OCI-LY7 (cell line): Measurements from ENCODE around the gene DISC1. TPM values are rescaled to one million over a fixed set of nuclear protein-coding genes. Genes with fewer than 3 reads are reported as not detected.

Experiments
- BruUV-seq: library from RNA; stranded (reverse); fragments of 400-500 nt; replicated peaks from 2 replicates; lab custom pipeline; 2021; lab: Mats Ljungman, UMichigan
- CTCF ChIA-PET: fragments of 300-600 bp; sonication (Branson Sonifier 250); formaldehyde crosslinking; loops from one replicate; lab custom pipeline; 2022; ENCODE audit warnings: antibody characterized with exemption; ENCODE audit not compliant: unreplicated experiment; lab: Charles Lee
- POLR2A ChIA-PET: fragments of 300-600 bp; sonication (Branson Sonifier 250); formaldehyde crosslinking; loops from one replicate; lab custom pipeline; 2022; ENCODE audit warnings: antibody characterized with exemption; lab: Charles Lee
- DNase-seq: peaks from one replicate; pipeline ENCODE4 v3.0.0-alpha.2; 2015; ENCODE audit warnings: low spot score
- H2AFZ ChIP-seq: fragments of 200-600 bp; sonication (generic), shearing (Covaris generic); 2 replicates; pipeline ENCODE4 v1.6.1; 2014; ENCODE audit warnings: mild to moderate bottlenecking, antibody characterized with exemption, low read length, moderate library complexity
- H3K27ac ChIP-seq: fragments of 200-600 bp; sonication (generic); 2 replicates; pipeline ENCODE4 v1.5.1; 2014; ENCODE audit warnings: mixed run types, low read depth, mild to moderate bottlenecking, moderate library complexity, low read length, inconsistent platforms; ENCODE audit not compliant: poor library complexity, severe bottlenecking
- H3K36me3 ChIP-seq: fragments of 200-600 bp; sonication (generic); 2 replicates; pipeline ENCODE4 v1.6.1; 2014; ENCODE audit warnings: mild to moderate bottlenecking, antibody characterized with exemption, low read length, moderate library complexity, mixed read lengths; ENCODE audit not compliant: insufficient read depth
- H3K4me1 ChIP-seq: fragments of 200-600 bp; sonication (generic); 2 replicates; pipeline ENCODE4 v1.5.1; 2014; ENCODE audit warnings: mild to moderate bottlenecking, low read length; ENCODE audit not compliant: insufficient read depth, poor library complexity, severe bottlenecking
- H3K4me2 ChIP-seq: fragments of 200-600 bp; sonication (generic); 2 replicates; pipeline ENCODE4 v1.6.1; 2014; ENCODE audit warnings: mild to moderate bottlenecking, low read length
- H3K4me3 ChIP-seq: fragments of 200-600 bp; sonication (generic); 2 replicates; pipeline ENCODE4 v1.5.1; 2014; ENCODE audit warnings: mild to moderate bottlenecking, low read depth, low read length; ENCODE audit not compliant: poor library complexity, severe bottlenecking
- H3K79me2 ChIP-seq: fragments of 200-600 bp; sonication (generic); 2 replicates; pipeline ENCODE4 v1.6.1; 2016; ENCODE audit warnings: low read depth, mild to moderate bottlenecking, low read length, moderate library complexity, mixed read lengths; ENCODE audit not compliant: insufficient read depth
- H3K9me2 ChIP-seq: fragments of 200-600 bp; sonication (generic); 2 replicates; pipeline ENCODE4 v1.6.1; 2016; ENCODE audit warnings: mild to moderate bottlenecking, low read length, mixed read lengths; ENCODE audit not compliant: insufficient read depth
- H3K9me3 ChIP-seq: fragments of 200-600 bp; sonication (generic); 2 replicates; pipeline ENCODE4 v1.6.1; 2014; ENCODE audit warnings: mild to moderate bottlenecking, mixed run types, low read length, mixed read lengths
- H4K20me1 ChIP-seq: fragments of 200-600 bp; sonication (generic); 2 replicates; pipeline ENCODE4 v1.6.1; 2014; ENCODE audit warnings: mild to moderate bottlenecking, antibody characterized with exemption, low read length, moderate library complexity, mixed read lengths; ENCODE audit not compliant: insufficient read depth
- CTCF ChIP-seq: fragments of 200-600 bp; sonication (generic); conservative IDR thresholded peaks from 2 replicates; pipeline ENCODE4 v1.5.1; 2014; ENCODE audit warnings: mild to moderate bottlenecking, antibody characterized with exemption, low read length, moderate library complexity, mixed read lengths
- EZH2phosphoT487 ChIP-seq: fragments of 200-600 bp; sonication (generic); IDR thresholded peaks from 2 replicates; pipeline ENCODE4 v1.6.1; 2018; ENCODE audit warnings: low read depth, borderline replicate concordance, mild to moderate bottlenecking, mixed run types, antibody characterized with exemption, low read length, moderate library complexity, mixed read lengths
- intact Hi-C: fragments of 100-400 bp; cut with micrococcal nuclease; formaldehyde crosslinking; loops from one replicate; pipeline ENCODE4 v1.10.0; 2022; ENCODE audit not compliant: unreplicated experiment
- total RNA-seq, 2 experiments: library from RNA; depleted of rRNA in 1 of 2; stranded (reverse); fragments of >200 nt in 1 of 2; shearing (Covaris generic) in 1 of 2; gene quantifications; 2 replicates each; pipeline ENCODE4 v1.2.3, GENCODE V29; 2014 to 2022

DISC1 gene
- total RNA-seq, 2 experiments from 2014 or later, result 0.91 TPM; not detected in 1

GRCh38 chr1:231855926-231856325 lies 229.3 kb downstream of the DISC1 start:
- Histone ChIP-seq H3K27ac (no peak overlapping the region), H3K79me2 (no peaks in the 10 kb centered on the region), H3K9me2 (no peaks in the 10 kb centered on the region), H3K36me3 (no peaks in the 10 kb centered on the region), H3K4me2 (no peak overlapping the region), H3K9me3 (no peaks in the 10 kb centered on the region), H4K20me1 (no peaks in the 10 kb centered on the region), H3K4me1 (no peaks in the 10 kb centered on the region), H3K4me3 (no peak overlapping the region), H2AFZ (no peak overlapping the region)
- CTCF ChIA-PET, result no interaction called here
- POLR2A ChIA-PET, result no interaction called here
- BruUV-seq, result no TSS peak
- TF ChIP-seq EZH2phosphoT487 (no peak), CTCF (no peak)
- no peak for DNase-seq
- intact Hi-C loops, result no loop called here

DNA sequence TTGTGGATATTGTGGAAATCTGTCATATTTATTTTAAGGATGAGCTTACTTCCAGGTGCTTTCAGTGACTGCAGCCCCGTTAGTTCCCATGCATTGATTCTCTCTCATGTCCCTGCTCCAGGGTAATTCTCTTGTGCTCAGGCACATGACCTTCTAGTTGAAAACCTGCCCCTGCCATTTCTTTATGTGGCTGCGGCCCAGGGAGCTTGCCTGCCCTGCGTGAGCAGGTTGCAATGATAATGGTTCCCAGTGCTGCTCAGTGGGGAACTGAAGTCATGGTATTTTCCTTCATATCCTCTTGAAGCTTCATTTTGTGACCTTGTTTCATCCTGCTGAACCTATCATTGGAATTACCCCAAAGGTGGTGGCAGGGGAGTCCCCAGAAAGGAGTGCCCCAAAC lies 229.8 kb downstream of the DISC1 start:
- no peaks in the 10 kb centered on the region for H3K36me3 ChIP-seq
- ChIA-PET CTCF (no interaction called here), POLR2A (no interaction called here)
- H4K20me1 ChIP-seq, result no peaks in the 10 kb centered on the region
- no peak overlapping the region for H3K27ac ChIP-seq
- H3K4me3 ChIP-seq, result no peak overlapping the region
- DNase-seq, result no peak
- no peak overlapping the region for H2AFZ ChIP-seq
- TF ChIP-seq CTCF (no peak), EZH2phosphoT487 (no peak)
- BruUV-seq, result no TSS peak
- no peaks in the 10 kb centered on the region for H3K9me2 ChIP-seq
- no peaks in the 10 kb centered on the region for H3K4me1 ChIP-seq
- H3K79me2 ChIP-seq, result no peaks in the 10 kb centered on the region
- H3K4me2 ChIP-seq, result no peak overlapping the region
- intact Hi-C loops, result no loop called here
- no peaks in the 10 kb centered on the region for H3K9me3 ChIP-seq

DNA sequence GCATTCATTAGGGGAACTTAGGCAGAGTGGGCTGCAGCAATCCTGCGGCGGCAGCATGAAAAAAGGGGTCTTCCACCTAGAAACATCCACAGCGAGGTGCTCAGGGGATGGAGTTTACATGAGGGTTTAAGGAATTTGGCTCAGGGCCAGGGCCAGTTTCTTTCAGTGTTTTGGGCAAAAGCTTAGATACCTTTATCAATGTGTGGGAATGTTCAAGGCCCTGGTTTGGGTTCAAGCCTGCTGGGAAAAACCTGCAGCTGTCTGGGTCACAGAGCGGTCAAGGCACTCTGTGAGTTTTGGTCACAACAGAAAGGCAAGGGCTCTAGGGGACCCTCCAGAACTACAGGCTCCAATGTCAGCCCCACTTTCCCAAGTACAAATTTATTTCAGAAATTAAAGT lies 230.3 kb downstream of the DISC1 start:
- Histone ChIP-seq H3K9me3 (no peaks in the 10 kb centered on the region), H4K20me1 (no peaks in the 10 kb centered on the region)
- CTCF ChIA-PET, result no interaction called here

More for the DNA sequence above, 230.3 kb downstream of the DISC1 start:
- POLR2A ChIA-PET, result no interaction called here
- Histone ChIP-seq H3K4me2 (no peak overlapping the region), H3K4me1 (no peaks in the 10 kb centered on the region), H3K79me2 (no peaks in the 10 kb centered on the region), H3K27ac (no peak overlapping the region), H3K4me3 (no peak overlapping the region), H3K36me3 (no peaks in the 10 kb centered on the region), H3K9me2 (no peaks in the 10 kb centered on the region), H2AFZ (no peak overlapping the region)
- no peak for TF ChIP-seq EZH2phosphoT487
- TF ChIP-seq CTCF, result no peak
- BruUV-seq, result no TSS peak
- no peak for DNase-seq
- intact Hi-C loops, result no loop called here
